ENCODE data around the gene PCDH9. TPM values are rescaled to one million over a fixed set of nuclear protein-coding genes. Genes with fewer than 3 reads are reported as not detected.

PCDH9 gene
- total and polyA plus RNA-seq, 10 of the 15 experiments (the other 5 are each of a cell fraction or from before 2014, with no cell fraction given), result 0.02 to 2.3 (median 0.05) TPM; not detected in 1

DNA sequence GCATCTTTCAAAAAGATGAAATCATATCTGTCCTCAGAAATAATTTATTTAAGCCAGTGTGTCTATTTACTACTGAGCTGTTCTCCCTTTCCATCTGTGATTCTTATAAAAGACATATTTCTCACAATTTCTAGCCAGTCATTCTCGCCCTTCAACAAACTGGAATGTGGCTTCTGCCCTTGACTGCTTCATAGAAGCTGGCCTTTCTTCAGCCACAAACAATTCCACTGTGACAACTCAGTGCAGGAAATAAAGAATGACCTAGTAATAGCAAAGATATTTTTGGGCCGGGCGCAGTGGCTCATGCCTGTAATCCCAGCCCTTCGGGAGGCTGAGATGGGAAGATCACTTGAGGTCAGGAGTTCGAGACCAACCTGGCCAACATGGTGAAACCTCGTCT, 655.5 kb downstream of the PCDH9 start:
- Histone ChIP-seq H3K9ac (ENCODE audit: control insufficient read depth, insufficient read depth, low read length) (no peak overlapping the region), H3K4me1 (ENCODE audit: control insufficient read depth, insufficient read depth, low read length) (no peaks in the 10 kb centered on the region), H3K36me3 (ENCODE audit: control insufficient read depth in 2 of 2, insufficient read depth in 2 of 2, low read length in 1 of 2) (no peaks in the 10 kb centered on the region), H3K9me3 (replicated peaks; ENCODE audit: control insufficient read depth, insufficient read depth, low read length) (no peaks in the 10 kb centered on the region), H2AFZ (ENCODE audit: control insufficient read depth, low read depth, low read length) (no peak overlapping the region), H3K4me2 (ENCODE audit: control insufficient read depth, insufficient read depth) (no peak overlapping the region), H4K20me1 (ENCODE audit: control insufficient read depth, insufficient read depth) (no peaks in the 10 kb centered on the region), H3K4me3 (no peak overlapping the region), H3K79me2 (ENCODE audit: control insufficient read depth, insufficient read depth, low read length) (no peaks in the 10 kb centered on the region), H3K27me3 (replicated peaks in 1 of 2; ENCODE audit: control insufficient read depth in 2 of 2, insufficient read depth in 2 of 2, low read length in 1 of 2) (no peaks in the 10 kb centered on the region), H3K27ac (ENCODE audit: control insufficient read depth, insufficient read depth) (no peak overlapping the region)
- intact Hi-C loops (cut with micrococcal nuclease; ENCODE audit: unreplicated experiment) (no loop called here), in situ Hi-C loops (cut with MboI) (no loop called here)
- ATAC-seq (no peak), FAIRE-seq (no peak), DNase-seq (ENCODE audit: low read depth, low spot score) (no peak)
- POLR2A ChIA-PET, result no interaction called here
- BruUV-seq (replicated peaks), result no TSS peak
- SMC1A ChIA-PET (ENCODE audit: uncharacterized antibody, unreplicated experiment), result interaction anchor here (0.8 kb wide), 1 partner anchor 13 kb away, joined by 3 read pairs; no protein-coding TSS in a partner anchor
- CTCF ChIA-PET, result no interaction called here
- RAD21 ChIA-PET (ENCODE audit: unreplicated experiment), result no interaction called here
- TF ChIP-seq, protein P1, sequence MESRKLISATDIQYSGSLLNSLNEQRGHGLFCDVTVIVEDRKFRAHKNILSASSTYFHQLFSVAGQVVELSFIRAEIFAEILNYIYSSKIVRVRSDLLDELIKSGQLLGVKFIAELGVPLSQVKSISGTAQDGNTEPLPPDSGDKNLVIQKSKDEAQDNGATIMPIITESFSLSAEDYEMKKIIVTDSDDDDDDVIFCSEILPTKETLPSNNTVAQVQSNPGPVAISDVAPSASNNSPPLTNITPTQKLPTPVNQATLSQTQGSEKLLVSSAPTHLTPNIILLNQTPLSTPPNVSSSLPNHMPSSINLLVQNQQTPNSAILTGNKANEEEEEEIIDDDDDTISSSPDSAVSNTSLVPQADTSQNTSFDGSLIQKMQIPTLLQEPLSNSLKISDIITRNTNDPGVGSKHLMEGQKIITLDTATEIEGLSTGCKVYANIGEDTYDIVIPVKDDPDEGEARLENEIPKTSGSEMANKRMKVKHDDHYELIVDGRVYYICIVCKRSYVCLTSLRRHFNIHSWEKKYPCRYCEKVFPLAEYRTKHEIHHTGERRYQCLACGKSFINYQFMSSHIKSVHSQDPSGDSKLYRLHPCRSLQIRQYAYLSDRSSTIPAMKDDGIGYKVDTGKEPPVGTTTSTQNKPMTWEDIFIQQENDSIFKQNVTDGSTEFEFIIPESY (IDR thresholded peaks at IDR 0.05), result no peak
- TF ChIP-seq EZH2 (IDR thresholded peaks at IDR 0.05; ENCODE audit: borderline replicate concordance, control insufficient read depth, low read depth, low read length), result no peak
- TF ChIP-seq FOS (IDR thresholded peaks at IDR 0.05; ENCODE audit: borderline replicate concordance, extremely low read depth, insufficient read length), result no peak
- TF ChIP-seq SREBF2 (IDR thresholded peaks at IDR 0.05; ENCODE audit: low read length), result no peak
- no peak for TF ChIP-seq RB1 (IDR thresholded peaks at IDR 0.05; ENCODE audit: borderline replicate concordance)
- no peak for TF ChIP-seq SRF (IDR thresholded peaks at IDR 0.05; ENCODE audit: low read depth in 2 of 2, low read length in 2 of 2)
- no peak for TF ChIP-seq ATF7 (IDR thresholded peaks at IDR 0.05; ENCODE audit: low read depth)
- TF ChIP-seq BCLAF1 (IDR thresholded peaks at IDR 0.05), result no peak
- WGBS (ENCODE audit: insufficient coverage, insufficient replicate concordance, low lambda C conversion rate, missing lambda C conversion rate), result 38% methylated on average over 6 of the region's 6 CpGs
